Measurements from ENCODE around the gene LIAS. TPM values are rescaled to one million over a fixed set of nuclear protein-coding genes. Genes with fewer than 3 reads are reported as not detected.
"Not testable (repeated sequence)": the region's sequence is repeated elsewhere in the genome, so short reads cannot be mapped to it uniquely, and the experiment has no call there.

LIAS gene
- total RNA-seq, 2 experiments from 2014 or later, result 10.0 to 10.1 TPM

- no peak overlapping the region for H3K4me3 Mint-ChIP-seq
- no peak overlapping the region for H3K27ac Mint-ChIP-seq
- H3K4me1 Mint-ChIP-seq (ENCODE audit: low read depth), result no peaks in the 10 kb centered on the region
- no peak for TF ChIP-seq CTCF (IDR thresholded peaks at IDR 0.05)
- intact Hi-C loops (cut with DNase I, micrococcal nuclease), result no loop called here
- Histone ChIP-seq H3K27me3 (ENCODE audit: control insufficient read depth in 1 of 2, insufficient read depth in 2 of 2, low read length in 2 of 2) (no peaks in the 10 kb centered on the region), H3K36me3 (ENCODE audit: insufficient read depth, low read length) (peaks cover 81% of the 10 kb centered on the region), H3K9me3 (ENCODE audit: control insufficient read depth in 1 of 2, insufficient read depth in 1 of 2, low read length in 2 of 2) (no peaks in the 10 kb centered on the region), H3K4me1 (ENCODE audit: insufficient read depth, low read length) (no peaks in the 10 kb centered on the region), H3K27ac (ENCODE audit: low read depth in 1 of 2, low read length in 2 of 2) (no peak overlapping the region), H3K4me3 (ENCODE audit: low read length) (no peak overlapping the region)
- CTCF ChIA-PET, result interaction anchor here (0.6 kb wide), 1 partner anchor 171 kb away, joined by 4 read pairs; no protein-coding TSS in a partner anchor
- ATAC-seq (ENCODE audit: poor library complexity), result no peak
- POLR2A ChIA-PET, result no interaction called here
- H3K36me3 Mint-ChIP-seq (ENCODE audit: low read depth), result peaks cover 85% of the 10 kb centered on the region
- no peaks in the 10 kb centered on the region for H3K9me3 Mint-ChIP-seq
- DNase-seq, result no peak
- H3K27me3 Mint-ChIP-seq, result no peaks in the 10 kb centered on the region
These were observed 46.7 kb downstream of the LIAS start for GRCh38 chr4:39505581-39505980.

GRCh38 chr4:39510348-39510929 lies 51.6 kb downstream of the LIAS start:
- Mint-ChIP-seq H3K27me3 (no peaks in the 10 kb centered on the region), H3K36me3 (ENCODE audit: low read depth) (peaks cover 62% of the 10 kb centered on the region), H3K4me3 (no peak overlapping the region), H3K27ac (no peak overlapping the region), H3K9me3 (no peaks in the 10 kb centered on the region), H3K4me1 (ENCODE audit: low read depth) (no peaks in the 10 kb centered on the region)
- TF ChIP-seq CTCF (IDR thresholded peaks at IDR 0.05), result no peak
- DNase-seq (no peak), ATAC-seq (ENCODE audit: poor library complexity) (no peak)
- Histone ChIP-seq H3K36me3 (ENCODE audit: insufficient read depth, low read length) (peaks cover 60% of the 10 kb centered on the region), H3K27me3 (ENCODE audit: control insufficient read depth in 1 of 2, insufficient read depth in 2 of 2, low read length in 2 of 2) (no peaks in the 10 kb centered on the region), H3K9me3 (ENCODE audit: control insufficient read depth in 1 of 2, insufficient read depth in 1 of 2, low read length in 2 of 2) (no peaks in the 10 kb centered on the region), H3K4me1 (ENCODE audit: insufficient read depth, low read length) (no peaks in the 10 kb centered on the region), H3K27ac (ENCODE audit: low read depth in 1 of 2, low read length in 2 of 2) (no peak overlapping the region), H3K4me3 (ENCODE audit: low read length) (no peak overlapping the region)
- ChIA-PET CTCF (interaction anchor here (1.1 kb wide), 1 partner anchor 17 kb away, joined by 4 read pairs; the partner anchor contains the start of gene UGDH), POLR2A (no interaction called here)
- intact Hi-C loops (cut with DNase I, micrococcal nuclease), result no loop called here

GRCh38 chr4:39514266-39514665 lies 55.4 kb downstream of the LIAS start:
- H3K27me3 ChIP-seq (ENCODE audit: control insufficient read depth in 1 of 2, insufficient read depth in 2 of 2, low read length in 2 of 2); H3K4me3 ChIP-seq (ENCODE audit: low read length); H3K4me3 Mint-ChIP-seq; DNase-seq; CTCF ChIA-PET; H3K4me1 ChIP-seq (ENCODE audit: insufficient read depth, low read length); ATAC-seq (ENCODE audit: poor library complexity); POLR2A ChIA-PET; H3K27ac Mint-ChIP-seq; intact Hi-C loops (cut with DNase I, micrococcal nuclease); H3K9me3 Mint-ChIP-seq; H3K27me3 Mint-ChIP-seq; H3K27ac ChIP-seq (ENCODE audit: low read depth in 1 of 2, low read length in 2 of 2); H3K9me3 ChIP-seq (ENCODE audit: control insufficient read depth in 1 of 2, insufficient read depth in 1 of 2, low read length in 2 of 2); H3K4me1 Mint-ChIP-seq (ENCODE audit: low read depth): not testable (repeated sequence)
- peaks cover 27% of the 10 kb centered on the region for H3K36me3 Mint-ChIP-seq (ENCODE audit: low read depth)
- H3K36me3 ChIP-seq (ENCODE audit: insufficient read depth, low read length), result peaks cover 24% of the 10 kb centered on the region

GRCh38 chr4:39514888-39515401 lies 56.1 kb downstream of the LIAS start:
- Mint-ChIP-seq H3K4me3 (no peak overlapping the region), H3K9me3 (no peaks in the 10 kb centered on the region), H3K27me3 (no peaks in the 10 kb centered on the region), H3K4me1 (ENCODE audit: low read depth) (no peaks in the 10 kb centered on the region), H3K27ac (no peak overlapping the region), H3K36me3 (ENCODE audit: low read depth) (peaks cover 21% of the 10 kb centered on the region)
- intact Hi-C loops (cut with DNase I, micrococcal nuclease), result no loop called here
- Histone ChIP-seq H3K4me1 (ENCODE audit: insufficient read depth, low read length) (no peaks in the 10 kb centered on the region), H3K36me3 (ENCODE audit: insufficient read depth, low read length) (peaks cover 17% of the 10 kb centered on the region), H3K27me3 (ENCODE audit: control insufficient read depth in 1 of 2, insufficient read depth in 2 of 2, low read length in 2 of 2) (no peaks in the 10 kb centered on the region), H3K27ac (ENCODE audit: low read depth in 1 of 2, low read length in 2 of 2) (no peak overlapping the region), H3K4me3 (ENCODE audit: low read length) (no peak overlapping the region), H3K9me3 (ENCODE audit: control insufficient read depth in 1 of 2, insufficient read depth in 1 of 2, low read length in 2 of 2) (no peaks in the 10 kb centered on the region)
- DNase-seq, result no peak
- no peak for ATAC-seq (ENCODE audit: poor library complexity)
- ChIA-PET POLR2A (no interaction called here), CTCF (no interaction called here)
- no peak for TF ChIP-seq CTCF (IDR thresholded peaks at IDR 0.05)

- not testable (repeated sequence) for H3K4me1 Mint-ChIP-seq (ENCODE audit: low read depth); H3K36me3 ChIP-seq (ENCODE audit: insufficient read depth, low read length); H3K9me3 ChIP-seq (ENCODE audit: control insufficient read depth in 1 of 2, insufficient read depth in 1 of 2, low read length in 2 of 2)
These were observed 57.0 kb downstream of the LIAS start for GRCh38 chr4:39515669-39516401.

More at GRCh38 chr4:39515669-39516401, 57.0 kb downstream of the LIAS start:
- H3K9me3 Mint-ChIP-seq; H3K4me1 ChIP-seq (ENCODE audit: insufficient read depth, low read length); POLR2A ChIA-PET; H3K27ac ChIP-seq (ENCODE audit: low read depth in 1 of 2, low read length in 2 of 2); H3K27me3 ChIP-seq (ENCODE audit: control insufficient read depth in 1 of 2, insufficient read depth in 2 of 2, low read length in 2 of 2); DNase-seq; H3K27ac Mint-ChIP-seq; H3K4me3 Mint-ChIP-seq; H3K27me3 Mint-ChIP-seq; ATAC-seq (ENCODE audit: poor library complexity); H3K4me3 ChIP-seq (ENCODE audit: low read length); intact Hi-C loops (cut with DNase I, micrococcal nuclease); CTCF ChIA-PET: not testable (repeated sequence)
- peaks cover 12% of the 10 kb centered on the region for H3K36me3 Mint-ChIP-seq (ENCODE audit: low read depth)

All from CD4-positive, alpha-beta T cell (primary cell).